ENCODE measurements around the gene KCNC3.

KCNC3 gene

DNA sequence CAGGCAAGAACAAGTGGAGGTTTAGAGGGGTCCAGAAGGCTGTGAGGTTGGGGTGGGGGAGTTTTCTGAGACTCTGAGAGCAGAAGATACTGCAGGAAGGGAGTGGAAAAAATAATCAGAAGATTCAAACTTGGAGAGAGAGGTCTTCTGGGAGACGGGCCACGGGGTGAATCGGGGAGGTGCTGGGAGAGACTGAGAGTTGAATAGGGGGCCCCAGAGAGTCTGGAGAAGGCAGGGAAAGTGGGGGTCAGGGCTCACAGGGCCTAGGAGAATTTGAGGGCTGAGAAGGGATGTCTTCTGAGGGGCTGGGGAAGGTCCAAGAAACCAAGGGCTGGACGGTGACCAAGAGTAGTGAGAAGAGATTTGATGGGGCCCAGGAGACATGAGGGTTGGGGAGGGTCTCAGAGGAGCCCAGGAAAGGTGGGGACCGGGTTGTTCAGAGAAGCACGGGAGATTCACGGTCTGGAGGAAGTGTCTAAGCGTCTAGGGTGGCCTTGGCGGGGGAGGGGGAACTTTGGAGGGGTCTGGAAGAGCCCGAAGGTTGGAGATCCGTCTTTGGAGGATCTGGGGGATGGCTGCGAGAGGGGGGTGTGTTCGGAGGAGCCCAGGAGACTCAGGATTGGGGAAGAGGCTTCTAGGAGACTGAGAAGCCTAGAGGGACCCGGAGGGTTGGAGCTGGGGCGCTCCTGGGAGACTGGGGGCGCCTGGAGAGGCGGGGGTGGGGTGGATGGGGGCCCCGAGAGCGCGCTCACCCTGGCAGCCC is 1.5 kb downstream of the KCNC3 start:
- Histone ChIP-seq H3F3A (ENCODE audit: control insufficient read depth, insufficient read depth) (peaks cover 16% of the 10 kb centered on the region), H3K4me2 (ENCODE audit: low read length) (peak overlapping the region; percentile 63), H3K4me1 (ENCODE audit: control insufficient read depth, low read length) (peaks cover 62% of the 10 kb centered on the region), H3K27ac (ENCODE audit: low read depth, low read length) (no peak overlapping the region), H4K20me1 (ENCODE audit: control insufficient read depth, insufficient read depth, low read depth, low read length) (peaks cover 24% of the 10 kb centered on the region), H3K4me3 (ENCODE audit: low read length) (peak overlapping the region; percentile 68), H3K27me3 (ENCODE audit: control insufficient read depth, low read length) (peaks cover 25% of the 10 kb centered on the region), H3K36me3 (ENCODE audit: control insufficient read depth, low read length) (peaks cover 8% of the 10 kb centered on the region), H3K79me2 (ENCODE audit: control insufficient read depth, low read length) (peaks cover 13% of the 10 kb centered on the region), H3K9me2 (replicated peaks; ENCODE audit: control insufficient read depth, low read length) (no peaks in the 10 kb centered on the region), H3K9me3 (ENCODE audit: control insufficient read depth, insufficient read depth, low read length) (no peaks in the 10 kb centered on the region)
- TF ChIP-seq EZH2phosphoT487 (IDR thresholded peaks at IDR 0.05; ENCODE audit: borderline replicate concordance, low read length) = no peak
- TF ChIP-seq, protein P1, sequence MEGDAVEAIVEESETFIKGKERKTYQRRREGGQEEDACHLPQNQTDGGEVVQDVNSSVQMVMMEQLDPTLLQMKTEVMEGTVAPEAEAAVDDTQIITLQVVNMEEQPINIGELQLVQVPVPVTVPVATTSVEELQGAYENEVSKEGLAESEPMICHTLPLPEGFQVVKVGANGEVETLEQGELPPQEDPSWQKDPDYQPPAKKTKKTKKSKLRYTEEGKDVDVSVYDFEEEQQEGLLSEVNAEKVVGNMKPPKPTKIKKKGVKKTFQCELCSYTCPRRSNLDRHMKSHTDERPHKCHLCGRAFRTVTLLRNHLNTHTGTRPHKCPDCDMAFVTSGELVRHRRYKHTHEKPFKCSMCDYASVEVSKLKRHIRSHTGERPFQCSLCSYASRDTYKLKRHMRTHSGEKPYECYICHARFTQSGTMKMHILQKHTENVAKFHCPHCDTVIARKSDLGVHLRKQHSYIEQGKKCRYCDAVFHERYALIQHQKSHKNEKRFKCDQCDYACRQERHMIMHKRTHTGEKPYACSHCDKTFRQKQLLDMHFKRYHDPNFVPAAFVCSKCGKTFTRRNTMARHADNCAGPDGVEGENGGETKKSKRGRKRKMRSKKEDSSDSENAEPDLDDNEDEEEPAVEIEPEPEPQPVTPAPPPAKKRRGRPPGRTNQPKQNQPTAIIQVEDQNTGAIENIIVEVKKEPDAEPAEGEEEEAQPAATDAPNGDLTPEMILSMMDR (IDR thresholded peaks at IDR 0.05; ENCODE audit: low read depth, low read length, poor library complexity, severe bottlenecking) = no peak

GRCh38 chr19:50327013-50327412 is 2.2 kb downstream of the KCNC3 start:
- H3F3A ChIP-seq (ENCODE audit: control insufficient read depth, insufficient read depth) = peaks cover 15% of the 10 kb centered on the region
- H3K4me1 ChIP-seq (ENCODE audit: control insufficient read depth, low read length) = peaks cover 56% of the 10 kb centered on the region
- peaks cover 25% of the 10 kb centered on the region for H3K27me3 ChIP-seq (ENCODE audit: control insufficient read depth, low read length)
- peak overlapping the region; percentile 63 for H3K4me2 ChIP-seq (ENCODE audit: low read length)
- no peaks in the 10 kb centered on the region for H3K9me3 ChIP-seq (ENCODE audit: control insufficient read depth, insufficient read depth, low read length)
- H3K27ac ChIP-seq (ENCODE audit: low read depth, low read length) = no peak overlapping the region
- H3K4me3 ChIP-seq (ENCODE audit: low read length) = peak overlapping the region; percentile 68
- H3K36me3 ChIP-seq (ENCODE audit: control insufficient read depth, low read length) = peaks cover 2% of the 10 kb centered on the region; the same call in 1 of the 2 replicates
- TF ChIP-seq EZH2phosphoT487 (IDR thresholded peaks at IDR 0.05; ENCODE audit: borderline replicate concordance, low read length) = no peak
- TF ChIP-seq, protein P1 (IDR thresholded peaks at IDR 0.05; ENCODE audit: low read depth, low read length, poor library complexity, severe bottlenecking) = no peak
- peaks cover 19% of the 10 kb centered on the region for H4K20me1 ChIP-seq (ENCODE audit: control insufficient read depth, insufficient read depth, low read depth, low read length)
- H3K79me2 ChIP-seq (ENCODE audit: control insufficient read depth, low read length) = peaks cover 7% of the 10 kb centered on the region
- no peaks in the 10 kb centered on the region for H3K9me2 ChIP-seq (replicated peaks; ENCODE audit: control insufficient read depth, low read length)

GRCh38 chr19:50326101-50326664 is 3.0 kb downstream of the KCNC3 start:
- Histone ChIP-seq H3K4me2 (ENCODE audit: low read length) (peak overlapping the region; percentile 63), H3K4me1 (ENCODE audit: control insufficient read depth, low read length) (peaks cover 48% of the 10 kb centered on the region), H3K36me3 (ENCODE audit: control insufficient read depth, low read length) (no peaks in the 10 kb centered on the region), H3F3A (ENCODE audit: control insufficient read depth, insufficient read depth) (peaks cover 8% of the 10 kb centered on the region; the same call in 1 of the 2 replicates), H3K9me3 (ENCODE audit: control insufficient read depth, insufficient read depth, low read length) (no peaks in the 10 kb centered on the region), H3K27me3 (ENCODE audit: control insufficient read depth, low read length) (peaks cover 25% of the 10 kb centered on the region), H3K9me2 (replicated peaks; ENCODE audit: control insufficient read depth, low read length) (no peaks in the 10 kb centered on the region), H3K79me2 (ENCODE audit: control insufficient read depth, low read length) (0 out of 2 replicates have a peak, but pooled peaks cover 3% of the 10 kb centered on the region), H3K27ac (ENCODE audit: low read depth, low read length) (no peak overlapping the region), H3K4me3 (ENCODE audit: low read length) (peak overlapping the region; percentile 68), H4K20me1 (ENCODE audit: control insufficient read depth, insufficient read depth, low read depth, low read length) (peaks cover 16% of the 10 kb centered on the region)
- TF ChIP-seq, protein P1 (IDR thresholded peaks at IDR 0.05; ENCODE audit: low read depth, low read length, poor library complexity, severe bottlenecking) = no peak
- TF ChIP-seq EZH2phosphoT487 (IDR thresholded peaks at IDR 0.05; ENCODE audit: borderline replicate concordance, low read length) = no peak

All from DOHH2 (cell line).